Activated CD4-positive, CD25-positive, alpha-beta regulatory T cell (primary cell): Measurements from ENCODE around the gene CNTN6.

Experiments
- DNase-seq, 4 experiments: peaks; one replicate each; lab custom pipeline; 2025; lab: John Stamatoyannopoulos, UW

The CNTN6 gene

DNA sequence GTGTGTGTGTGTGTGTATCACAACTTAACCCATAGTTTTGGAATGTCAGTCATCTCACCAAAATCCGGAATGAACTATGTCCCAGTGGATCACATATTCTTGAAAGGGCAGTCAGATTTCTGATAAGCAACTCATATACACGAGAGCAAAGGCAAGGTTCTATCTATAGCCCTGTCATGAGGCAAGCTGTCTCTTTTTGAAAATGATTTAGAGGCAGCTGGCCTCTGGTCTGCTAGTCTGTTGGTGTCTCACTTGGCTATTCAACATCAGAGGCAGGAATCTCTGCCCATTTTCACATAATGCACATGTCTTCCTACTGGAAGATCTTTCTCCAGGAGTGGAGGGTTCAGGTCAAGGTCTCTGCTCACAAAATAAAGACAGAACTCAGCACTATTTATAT, 79.8 kb downstream of the CNTN6 start:
- DNase-seq: no peak

DNA sequence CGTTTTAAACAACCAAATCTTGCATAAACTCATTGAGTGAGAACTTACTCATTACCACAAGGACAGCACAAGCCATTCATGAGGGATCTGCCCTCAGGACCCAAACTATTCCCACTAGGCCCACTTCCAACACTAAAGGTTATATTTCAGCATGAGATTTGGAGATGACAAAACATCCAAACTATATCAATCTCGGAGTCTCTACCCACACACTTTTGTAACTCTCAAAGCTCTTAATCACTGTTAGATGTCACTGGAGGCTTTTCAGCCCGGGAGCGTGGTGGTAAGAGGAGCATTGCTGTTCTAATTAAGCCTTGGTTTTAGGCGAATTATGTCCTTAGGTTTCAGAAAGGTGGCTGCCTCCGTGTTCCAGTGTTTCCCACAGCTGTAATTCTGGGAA, 86.3 kb downstream of the CNTN6 start:
- DNase-seq: no peak

DNA sequence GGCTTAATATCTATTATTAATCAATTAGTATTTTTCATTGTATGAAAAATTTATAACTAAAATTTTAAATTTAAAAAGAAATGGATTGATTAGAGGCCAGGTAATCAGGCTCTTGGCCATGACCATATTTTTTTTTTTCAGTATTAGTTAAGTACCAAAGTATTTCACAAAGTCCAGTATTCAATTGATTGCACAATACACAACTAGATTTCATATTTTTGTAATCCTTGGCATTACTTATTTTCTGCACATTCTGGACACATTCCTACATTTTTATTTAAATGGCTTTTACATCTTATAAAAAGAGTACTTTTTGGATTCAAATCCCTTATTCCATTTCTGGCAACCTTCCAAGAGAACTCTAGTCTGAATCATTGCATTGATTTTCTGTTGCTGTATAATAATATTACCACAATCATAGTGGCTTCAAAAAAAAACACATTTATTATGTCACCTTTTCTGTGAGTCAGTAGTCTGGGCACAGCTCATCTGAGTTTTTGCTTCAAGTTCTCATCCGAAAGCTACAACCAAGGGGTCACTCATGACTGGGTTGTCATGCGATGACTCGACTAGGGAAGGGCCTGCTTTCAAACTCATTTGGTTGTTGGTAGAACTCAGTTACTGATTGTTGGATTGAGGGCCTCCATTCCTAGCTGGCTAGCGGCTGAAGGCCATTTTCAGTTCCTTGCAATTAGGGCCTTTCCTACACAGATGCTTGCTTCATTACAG, 90.7 kb downstream of the CNTN6 start:
- DNase-seq: no peak

DNA sequence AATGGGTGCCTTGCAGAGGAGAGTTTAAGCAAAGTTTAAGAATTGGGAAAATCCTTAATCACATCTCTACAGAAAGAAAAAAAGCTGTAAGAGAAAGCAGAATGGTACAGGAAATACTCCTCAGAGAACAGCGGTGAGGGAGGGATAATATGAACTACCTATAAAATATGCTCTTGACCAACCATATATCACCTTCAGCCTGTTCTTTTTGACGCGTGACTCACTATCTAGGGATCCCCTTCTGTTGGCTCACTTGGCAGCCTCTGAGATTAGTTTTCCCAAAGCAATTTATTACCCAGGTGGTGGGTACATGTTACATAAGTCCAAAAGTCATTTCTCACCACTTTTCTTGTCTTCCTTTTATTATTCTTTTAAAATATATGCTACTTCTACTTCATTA, 97.7 kb downstream of the CNTN6 start:
- no peak for DNase-seq

DNA sequence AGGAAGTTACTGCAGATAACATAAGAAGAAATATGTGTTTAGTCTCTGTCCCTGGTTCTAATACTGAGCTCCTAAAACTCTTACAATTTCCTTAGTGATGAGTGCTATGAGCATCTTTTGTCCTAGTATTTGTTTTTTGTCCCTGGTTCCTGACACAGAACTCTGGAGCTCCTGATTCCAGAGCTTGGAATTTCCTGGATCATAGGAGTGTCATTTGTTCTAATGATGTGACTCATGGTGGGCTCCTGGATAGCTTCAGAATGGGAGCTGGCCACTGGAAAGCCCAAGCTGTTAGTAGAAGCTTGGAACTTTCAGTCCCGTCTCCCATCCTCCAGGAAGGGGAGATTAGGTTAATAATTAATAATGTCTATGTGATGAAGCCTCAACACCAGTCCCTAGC, 98.2 kb downstream of the CNTN6 start:
- no peak for DNase-seq

DNA sequence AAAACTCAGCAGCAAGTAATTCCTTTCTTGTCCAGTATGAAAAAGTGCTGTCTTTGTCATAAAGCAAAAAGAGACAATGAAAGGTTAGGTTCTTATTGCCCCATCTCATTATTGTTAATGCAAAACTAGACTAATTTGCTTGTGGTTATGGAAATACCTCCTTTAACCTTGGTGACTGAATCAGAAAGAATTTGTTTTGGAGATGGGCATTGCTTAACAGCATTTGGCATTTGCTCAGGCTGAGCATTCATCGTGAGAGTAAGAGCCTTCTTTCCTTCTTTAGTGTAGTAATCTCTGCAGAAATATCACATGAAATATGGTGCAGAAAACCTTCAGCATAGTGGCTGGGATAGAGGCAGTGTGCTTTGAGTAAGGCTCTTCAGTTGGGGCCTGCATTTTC, 103.1 kb downstream of the CNTN6 start:
- DNase-seq: no peak

DNA sequence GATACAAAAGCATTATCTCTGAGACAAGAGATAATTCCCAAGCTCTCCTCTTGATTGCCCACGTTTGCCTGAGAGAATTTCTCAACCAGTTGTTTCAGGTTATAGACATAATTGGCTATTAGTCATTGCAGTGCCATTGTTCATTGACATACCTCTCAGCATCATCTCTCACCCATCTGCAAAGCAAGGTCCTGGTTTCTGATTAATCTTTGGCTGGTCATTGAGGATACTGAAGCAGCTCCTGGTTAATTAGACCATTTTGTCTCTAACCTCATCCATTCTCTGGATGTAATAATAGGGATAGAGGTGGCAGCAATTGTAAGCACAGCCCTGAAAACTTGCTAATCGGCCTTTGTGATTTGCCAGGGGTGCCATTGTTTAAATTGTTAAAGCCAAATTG, 104.2 kb downstream of the CNTN6 start:
- no peak for DNase-seq

DNA sequence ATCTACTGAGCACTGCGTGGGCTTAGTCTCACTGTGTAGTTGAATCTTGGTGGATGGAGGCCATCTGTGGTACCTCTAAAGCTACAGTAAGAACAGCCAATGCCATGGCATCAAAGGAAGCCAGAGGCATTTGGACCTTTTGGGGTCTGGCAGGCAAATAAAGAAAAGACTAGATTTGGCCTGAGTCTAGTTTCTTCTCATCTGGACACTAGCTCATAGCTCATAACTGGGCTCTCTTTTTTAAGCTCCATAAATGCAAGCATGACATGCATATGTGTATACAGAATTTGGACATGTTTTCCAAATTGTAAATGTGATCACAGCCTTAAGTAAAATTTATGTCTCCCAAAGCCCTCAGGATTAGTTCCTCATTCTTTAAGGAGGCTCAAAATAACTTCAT, 107.5 kb downstream of the CNTN6 start:
- no peak for DNase-seq

DNA sequence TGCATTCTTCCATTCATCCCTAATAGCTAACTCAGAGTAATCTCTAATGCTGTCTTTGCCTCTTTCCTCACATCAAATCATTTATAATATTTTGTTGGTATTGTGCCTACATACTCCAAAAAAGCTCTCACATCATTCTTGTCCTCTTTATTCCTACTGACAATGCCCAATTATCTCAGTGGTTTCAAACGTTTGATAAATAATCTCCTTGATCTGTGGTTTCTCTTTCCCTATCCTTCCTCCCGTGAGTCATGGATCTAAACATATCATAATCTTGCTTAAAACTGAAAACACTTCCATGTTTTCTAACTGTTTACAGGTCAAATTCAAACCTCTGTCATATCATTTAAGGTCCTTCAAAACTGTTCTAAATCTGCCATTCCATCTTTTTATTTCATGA, 115.1 kb downstream of the CNTN6 start:
- no peak for DNase-seq

DNA sequence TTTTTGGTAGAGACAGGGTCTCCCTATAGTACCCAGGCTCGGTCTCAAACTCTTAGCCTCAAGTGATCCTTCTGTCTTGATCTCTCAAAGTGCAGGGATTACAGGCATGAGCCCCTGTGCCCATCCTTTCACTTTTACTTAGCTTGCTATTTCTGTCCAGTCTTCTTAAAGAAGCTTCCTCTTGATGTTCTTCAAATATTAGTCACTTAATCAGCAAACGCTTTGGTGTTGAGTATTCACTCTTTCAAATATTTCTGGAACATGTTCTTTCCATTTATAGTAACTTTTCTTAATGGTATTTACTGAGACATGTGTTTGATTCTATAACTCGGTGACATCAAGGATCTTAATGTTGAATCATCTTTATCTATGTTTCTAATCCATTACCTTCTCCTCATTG, 122.1 kb downstream of the CNTN6 start:
- no peak for DNase-seq

DNA sequence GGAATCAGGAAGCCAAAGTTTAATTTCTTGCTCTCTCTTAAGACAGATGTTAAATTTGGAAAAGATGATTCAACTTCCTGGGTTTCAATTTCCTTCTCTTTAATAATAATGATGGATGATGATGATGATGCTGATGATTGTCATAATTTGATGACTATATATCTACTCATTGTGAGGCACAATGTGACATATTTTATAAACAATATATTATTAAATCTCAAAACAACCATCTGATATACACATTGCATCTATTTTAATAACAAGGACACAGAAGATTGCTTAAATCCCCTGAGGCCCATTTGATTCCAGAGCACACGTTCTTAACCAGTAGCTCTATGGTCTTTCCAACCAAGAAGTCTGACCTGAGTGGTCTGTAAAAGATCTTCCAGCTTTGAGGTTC, 124.0 kb downstream of the CNTN6 start:
- no peak for DNase-seq

DNA sequence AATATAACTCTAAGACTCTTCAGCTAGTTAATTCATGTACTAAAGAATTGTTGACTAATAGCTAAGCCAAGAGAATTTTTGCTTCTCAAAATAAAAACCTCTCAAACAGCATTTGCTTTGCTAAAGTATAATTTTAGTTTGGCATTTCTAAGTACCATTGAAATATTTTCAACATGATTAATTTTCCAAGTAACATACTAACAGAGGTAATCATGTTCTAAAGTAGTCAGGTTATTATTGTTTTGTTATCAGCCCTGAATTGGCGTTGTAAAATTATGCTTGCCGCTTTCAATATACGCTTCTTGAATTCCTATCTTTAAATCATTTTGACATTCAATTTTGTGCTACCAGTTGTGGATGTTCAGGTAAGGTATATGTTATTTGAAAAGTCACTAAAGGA, 134.3 kb downstream of the CNTN6 start:
- DNase-seq: no peak

DNA sequence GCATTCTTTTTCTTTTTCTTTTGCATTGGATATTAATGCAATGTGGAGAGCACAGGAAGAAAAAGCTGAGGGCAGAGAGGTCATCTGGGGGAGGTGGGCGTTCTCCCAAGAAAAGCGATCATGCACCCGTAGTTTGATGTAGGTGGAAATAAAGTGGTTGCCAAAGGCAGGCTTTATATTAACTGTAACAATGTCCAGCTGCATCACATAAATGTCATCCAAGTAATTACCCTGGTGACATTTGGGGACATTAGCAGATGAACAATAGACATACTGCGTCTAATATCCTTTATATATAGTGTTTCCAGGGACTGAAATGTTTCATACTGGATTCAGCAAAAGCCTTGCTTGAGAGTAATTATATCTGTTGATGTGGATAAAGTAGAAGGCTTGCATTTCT, 135.5 kb downstream of the CNTN6 start:
- DNase-seq: no peak

DNA sequence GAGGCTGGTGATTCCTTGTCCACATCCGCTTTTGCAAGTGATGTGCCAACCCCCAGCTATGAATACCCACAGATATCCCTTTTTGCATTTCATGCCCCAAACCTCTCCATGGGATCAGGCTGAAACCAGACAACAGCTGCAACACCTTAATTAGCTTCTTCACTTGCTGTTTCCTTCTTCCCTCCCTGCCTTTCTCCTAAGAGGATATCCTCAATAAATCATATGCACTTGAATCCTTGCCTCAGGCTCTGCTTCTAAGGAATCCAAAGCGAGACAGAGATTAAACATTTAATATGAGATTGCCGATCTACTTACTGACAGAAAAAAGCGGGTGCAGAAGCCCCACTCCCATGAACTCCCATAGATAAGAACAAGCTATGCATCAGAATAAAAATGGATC, 138.1 kb downstream of the CNTN6 start:
- DNase-seq: no peak

DNA sequence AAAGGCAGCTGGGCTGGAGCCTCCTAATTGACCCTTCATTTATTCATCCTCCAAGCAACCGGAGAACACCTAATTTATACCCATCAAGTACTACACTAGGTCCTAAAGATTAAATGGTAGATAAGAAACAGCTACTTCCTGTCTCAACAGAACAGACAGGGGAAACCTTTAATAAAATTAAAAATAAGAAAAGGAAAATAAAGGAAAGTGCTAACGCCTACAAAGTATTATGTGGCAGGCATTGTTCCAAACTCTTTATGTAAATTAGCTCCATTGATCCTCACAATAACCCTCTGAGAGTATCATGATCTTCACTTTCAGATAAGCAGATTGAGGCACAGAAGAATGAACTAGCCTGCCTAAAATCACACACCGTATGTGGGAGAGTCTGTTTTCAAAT, 139.5 kb downstream of the CNTN6 start:
- DNase-seq: no peak

DNA sequence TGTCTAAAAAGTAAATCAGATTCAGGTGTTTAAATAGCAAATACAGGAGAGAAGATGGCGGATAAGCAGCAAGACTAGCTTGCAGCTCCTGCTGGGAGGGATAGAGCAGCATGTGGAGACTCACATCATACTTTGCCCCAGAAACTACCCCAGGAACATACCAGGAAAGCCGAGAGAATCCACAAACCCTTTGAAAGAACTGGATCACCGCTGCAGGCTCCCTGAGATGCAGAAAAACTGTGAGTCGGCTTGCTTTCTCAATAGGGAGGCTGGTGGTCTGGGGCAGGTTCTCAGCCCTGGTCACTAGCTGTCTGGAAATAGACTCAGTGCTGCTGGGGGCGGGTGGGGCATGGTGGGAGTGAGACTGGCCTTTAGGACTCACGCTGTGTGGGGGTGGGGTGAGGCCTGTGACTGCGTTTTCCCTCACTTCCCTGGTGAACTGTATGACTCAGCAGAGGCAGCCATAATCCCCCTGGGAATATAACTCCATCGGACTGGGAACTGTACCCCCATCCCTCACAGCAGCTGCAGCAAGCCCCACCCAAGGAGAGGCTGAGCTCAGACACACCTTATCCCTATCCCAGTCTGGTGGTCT, 142.8 kb downstream of the CNTN6 start:
- DNase-seq: no peak

DNA sequence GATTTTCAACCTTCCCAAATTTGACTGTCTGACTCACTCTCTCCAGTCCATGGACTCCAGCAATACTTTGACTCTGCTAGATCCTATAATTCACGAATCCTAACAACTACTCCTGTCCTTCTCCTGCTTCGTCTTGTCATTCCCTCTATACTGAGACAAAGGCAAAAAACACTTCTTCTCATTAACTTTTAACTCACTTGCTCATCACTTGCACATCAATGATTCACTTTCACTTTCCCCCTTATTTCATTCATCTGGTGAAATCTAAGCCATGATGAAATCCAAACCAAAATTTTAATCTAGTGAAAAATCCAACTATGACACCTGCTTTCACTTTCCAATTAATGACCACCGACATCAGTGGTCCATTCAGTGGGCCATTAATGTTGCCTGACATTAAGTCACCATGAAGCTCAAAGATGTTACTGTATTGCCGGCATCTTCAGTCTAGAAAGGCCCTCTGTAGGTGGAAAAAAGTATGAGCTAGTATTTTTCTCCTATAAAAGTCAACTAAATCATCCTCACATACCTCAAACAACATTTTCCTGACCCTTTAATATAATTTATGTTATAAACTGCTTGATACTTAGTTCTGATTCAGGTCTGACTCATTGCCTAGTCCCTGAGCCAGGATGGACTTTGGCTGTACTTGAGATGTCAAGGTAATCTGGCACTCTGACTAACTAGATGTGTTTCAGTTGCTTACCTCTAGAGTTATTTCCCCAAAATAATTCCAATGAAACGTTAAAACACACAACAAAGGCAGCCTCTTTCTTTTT, 158.6 kb downstream of the CNTN6 start:
- DNase-seq: no peak

DNA sequence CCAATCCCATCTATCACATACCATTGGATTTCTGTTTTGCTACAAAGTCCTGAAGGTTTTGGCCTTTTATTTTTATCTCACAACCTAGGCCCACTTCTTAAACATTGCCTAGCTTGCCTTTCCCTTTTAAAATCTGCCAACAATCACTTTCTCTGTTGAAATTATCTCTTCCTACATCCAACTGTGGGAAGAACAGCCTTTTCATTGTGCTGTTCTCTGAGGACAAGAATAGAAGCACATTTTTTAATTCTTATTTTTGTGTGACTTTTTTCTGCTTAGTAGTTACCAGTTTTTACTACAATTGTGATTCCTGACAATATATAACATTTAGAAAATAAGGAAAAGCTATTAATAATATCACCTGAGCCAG, 159.2 kb downstream of the CNTN6 start:
- DNase-seq: no peak

DNA sequence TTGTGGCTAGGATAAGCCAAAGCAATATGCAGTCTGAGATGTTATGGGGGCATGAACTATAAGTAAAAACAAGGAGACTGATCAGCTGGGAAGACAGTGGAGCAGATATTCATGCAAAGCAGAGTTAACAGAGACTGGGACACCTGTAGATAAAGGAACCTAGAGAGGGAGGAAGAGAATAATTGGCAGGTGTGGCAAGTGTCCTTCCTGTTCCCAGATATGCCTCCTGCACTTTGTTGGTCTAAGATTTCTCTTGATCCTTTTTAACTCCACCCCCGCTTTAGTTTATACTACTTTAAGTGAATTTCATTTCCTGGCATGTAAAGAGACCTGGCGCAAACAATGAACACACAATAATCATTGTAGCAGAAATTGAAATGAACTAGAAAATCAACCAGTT, 169.4 kb downstream of the CNTN6 start:
- DNase-seq: no peak

DNA sequence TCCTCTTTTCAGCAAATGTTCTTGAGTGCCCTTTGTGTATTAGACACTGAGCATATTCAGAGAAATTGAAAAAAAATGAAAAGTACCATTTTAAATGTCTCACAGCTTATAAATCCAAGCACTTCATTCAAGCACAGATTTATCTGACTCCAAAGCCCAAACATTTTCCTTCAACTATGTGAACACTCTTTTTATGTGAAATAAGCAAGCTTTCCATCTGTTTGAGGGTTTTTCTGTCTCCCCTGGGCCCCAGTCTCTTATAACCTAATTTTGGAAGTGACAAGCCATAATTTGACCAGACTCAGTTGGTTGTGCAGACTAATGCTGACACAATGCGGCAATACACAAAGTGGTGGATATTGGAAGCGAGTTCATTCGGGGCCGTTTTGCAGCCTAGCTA, 170.3 kb downstream of the CNTN6 start:
- DNase-seq: no peak

DNA sequence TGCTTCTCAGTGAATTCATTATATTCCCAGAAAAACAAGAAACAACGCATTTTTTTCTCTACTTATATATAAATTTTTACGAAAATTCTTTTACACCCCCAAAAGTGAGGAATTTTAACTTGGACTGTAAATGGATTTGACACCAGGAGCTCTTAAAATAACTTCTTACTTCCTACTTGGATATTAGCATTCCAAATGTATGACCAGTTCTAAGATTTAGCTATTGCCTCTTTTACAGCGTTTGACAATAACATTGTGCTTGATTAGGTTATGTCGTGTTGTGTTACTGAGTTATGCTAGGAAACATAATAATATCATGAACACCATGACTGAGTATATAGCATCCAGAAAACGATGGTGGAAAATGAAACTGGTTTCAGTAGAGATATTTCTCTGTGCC, 177.0 kb downstream of the CNTN6 start:
- DNase-seq: no peak

DNA sequence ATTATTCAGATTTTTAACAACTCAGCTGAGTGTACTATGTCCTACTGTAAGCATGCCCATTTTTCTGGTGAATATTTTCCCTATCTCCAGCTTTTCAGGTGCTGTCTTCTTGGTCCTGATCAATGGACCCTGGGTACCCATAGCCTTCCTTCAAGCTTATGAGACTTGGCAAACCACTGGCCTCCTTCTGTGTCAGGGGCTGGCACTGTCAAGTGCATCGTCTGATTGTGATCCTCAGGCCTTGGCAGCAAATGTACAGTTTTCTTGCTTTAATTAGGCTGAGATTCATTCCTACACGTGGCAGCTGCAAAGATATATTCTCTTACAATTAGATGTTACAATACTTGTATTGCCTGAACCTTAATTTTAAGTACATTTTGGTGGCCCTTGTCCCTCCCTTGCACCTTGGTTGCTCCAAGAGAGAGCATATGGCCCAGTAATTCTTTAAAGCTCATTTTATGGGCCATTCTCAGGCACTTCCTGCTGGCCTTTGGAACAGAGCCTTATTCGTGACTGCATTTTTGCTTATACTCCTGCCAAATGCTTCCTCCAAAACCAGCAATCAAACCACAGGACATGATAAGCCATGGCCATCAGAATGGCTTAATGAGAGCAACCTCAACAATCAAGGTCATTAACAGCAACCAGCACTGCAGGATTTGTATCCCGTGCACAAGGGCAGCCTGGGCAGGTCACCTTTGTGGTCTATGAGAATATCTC, 179.9 kb downstream of the CNTN6 start:
- DNase-seq: no peak

DNA sequence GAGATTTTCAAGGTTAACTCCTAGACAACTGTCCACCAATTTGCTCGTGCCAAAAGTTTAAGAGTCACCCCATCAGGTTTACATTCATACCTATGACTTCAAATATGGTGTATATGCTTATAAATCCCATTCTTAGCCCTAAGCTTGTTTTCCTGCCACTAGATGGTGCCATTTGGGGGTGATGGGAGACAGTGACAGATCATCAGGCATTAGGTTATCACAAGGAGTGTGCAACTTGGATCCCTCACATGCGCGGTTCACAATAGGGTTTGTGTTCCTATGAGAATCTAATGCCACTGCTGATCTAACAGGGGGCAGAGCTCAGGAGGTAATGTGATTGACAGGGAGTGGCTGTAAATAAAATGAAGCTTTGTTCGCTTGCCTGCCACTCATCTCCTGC, 182.7 kb downstream of the CNTN6 start:
- no peak for DNase-seq
